PFSK-1 (cell line): Measurements from ENCODE around the gene NIT1.

Source experiments
- FOXP2 ChIP-seq: optimal IDR thresholded peaks from 2 replicates; pipeline ENCODE3; 2011; ENCODE audit warnings: borderline replicate concordance, control low read depth, inconsistent platforms; ENCODE audit not compliant: insufficient read depth; ENCODE audit errors: extremely low read length, extremely low read depth
- POLR2AphosphoS5 ChIP-seq: IDR thresholded peaks from 2 replicates; pipeline ENCODE4 v1.6.1; 2012; ENCODE audit warnings: low read depth, mild to moderate bottlenecking, control low read depth, low read length, moderate library complexity
- REST ChIP-seq, 2 experiments: IDR thresholded peaks; 2 replicates each; pipeline versions ENCODE4 v1.6.1 to v1.8.0; 2011 to 2012; ENCODE audit warnings: low read depth in 2 of 2, low read length in 2 of 2, control low read depth in 1 of 2, inconsistent platforms in 1 of 2, mild to moderate bottlenecking in 1 of 2, moderate library complexity in 1 of 2; ENCODE audit not compliant: insufficient read depth in 1 of 2
- SIN3A ChIP-seq: IDR thresholded peaks from 2 replicates; pipeline ENCODE4 v1.6.1; 2012; ENCODE audit warnings: mild to moderate bottlenecking, low read length, moderate library complexity, borderline replicate concordance; ENCODE audit not compliant: insufficient read depth
- TAF1 ChIP-seq: IDR thresholded peaks from 2 replicates; pipeline ENCODE4 v1.6.1; 2012; ENCODE audit warnings: low read length, control low read depth, borderline replicate concordance; ENCODE audit not compliant: insufficient read depth

NIT1 gene

GRCh38 chr1:161089251-161089924, 28.5 kb upstream of the NIT1 start, which contains the start of gene NECTIN4:
Gene NECTIN4, minus strand, starts transcription at chr1:161089558. Its CDS starts 262 bp downstream, at chr1:161089296.
- TF ChIP-seq TAF1 (no peak), FOXP2 (no peak), SIN3A (no peak), REST (IDR thresholded peaks at IDR 0.05; ENCODE audit: insufficient read depth in 1 of 2, low read depth in 2 of 2, low read length in 2 of 2) (no peak), POLR2AphosphoS5 (no peak)

GRCh38 chr1:161089938-161090337, 28.0 kb upstream of the NIT1 start:
- TF ChIP-seq POLR2AphosphoS5, result no peak
- no peak for TF ChIP-seq TAF1
- TF ChIP-seq REST (IDR thresholded peaks at IDR 0.05; ENCODE audit: insufficient read depth in 1 of 2, low read depth in 2 of 2, low read length in 2 of 2), result no peak
- no peak for TF ChIP-seq FOXP2
- TF ChIP-seq SIN3A, result no peak

GRCh38 chr1:161090617-161091016, 27.3 kb upstream of the NIT1 start:
- TF ChIP-seq SIN3A (no peak), POLR2AphosphoS5 (no peak), REST (IDR thresholded peaks at IDR 0.05; ENCODE audit: insufficient read depth in 1 of 2, low read depth in 2 of 2, low read length in 2 of 2) (no peak), TAF1 (no peak), FOXP2 (no peak)

GRCh38 chr1:161091093-161091492, 26.8 kb upstream of the NIT1 start:
- no peak for TF ChIP-seq POLR2AphosphoS5
- TF ChIP-seq REST (IDR thresholded peaks at IDR 0.05; ENCODE audit: insufficient read depth in 1 of 2, low read depth in 2 of 2, low read length in 2 of 2), result no peak
- no peak for TF ChIP-seq FOXP2
- TF ChIP-seq SIN3A, result no peak
- TF ChIP-seq TAF1, result no peak
